Measurements from ENCODE around the gene CLIP3. TPM values are rescaled to one million over a fixed set of nuclear protein-coding genes. Genes with fewer than 3 reads are reported as not detected.

CLIP3 gene
- total and polyA plus RNA-seq, 9 of the 15 experiments (the other 6 are each of a cell fraction or from before 2014, with no cell fraction given), result 0.01 to 0.50 (median 0.15) TPM; not detected in 1

DNA sequence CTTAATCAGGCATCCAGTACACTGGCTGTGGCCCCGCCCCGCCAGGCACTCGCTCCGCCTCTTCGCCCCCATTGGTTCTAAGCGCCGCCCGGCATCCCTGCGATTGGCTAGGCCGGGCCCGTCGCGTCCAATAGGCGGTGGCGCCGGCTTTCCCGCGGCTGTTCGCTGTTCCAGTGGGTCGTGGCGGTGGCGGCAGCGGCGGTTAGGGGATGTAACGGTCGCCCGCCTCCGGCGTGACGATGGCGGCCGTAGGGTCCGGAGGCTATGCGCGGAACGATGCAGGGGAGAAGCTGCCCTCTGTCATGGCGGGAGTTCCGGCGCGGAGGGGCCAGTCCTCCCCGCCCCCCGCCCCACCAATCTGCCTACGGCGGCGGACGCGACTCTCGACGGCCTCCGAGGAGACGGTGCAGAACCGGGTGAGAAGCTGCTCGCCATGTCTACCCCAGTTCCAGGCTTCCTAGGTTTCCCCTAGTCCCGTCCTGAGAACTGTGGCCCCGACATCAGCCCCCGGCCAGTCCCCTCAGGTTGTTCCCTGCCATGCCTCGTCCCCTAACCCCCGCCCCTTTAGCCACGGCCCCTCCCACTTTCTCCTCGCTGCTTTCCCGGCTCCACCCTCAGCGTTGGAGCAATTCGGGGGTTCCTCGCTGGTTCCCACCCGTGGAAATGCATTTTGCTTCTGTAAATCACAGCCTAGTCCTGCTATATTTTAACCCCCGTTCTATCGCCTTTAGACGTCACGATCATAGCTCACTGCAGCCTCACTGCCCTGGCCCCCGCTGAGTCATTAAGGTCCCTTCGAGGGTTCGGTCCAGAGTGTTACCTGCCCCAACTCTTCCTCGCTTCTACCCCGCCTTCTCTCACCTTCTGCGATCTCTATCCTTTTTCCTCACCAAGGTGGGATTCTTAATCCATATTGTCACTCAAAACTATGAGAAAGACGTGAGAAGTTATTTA, 22.3 kb upstream of the CLIP3 start, which contains the start of gene WDR62 (continued):
- TF ChIP-seq, protein P1, sequence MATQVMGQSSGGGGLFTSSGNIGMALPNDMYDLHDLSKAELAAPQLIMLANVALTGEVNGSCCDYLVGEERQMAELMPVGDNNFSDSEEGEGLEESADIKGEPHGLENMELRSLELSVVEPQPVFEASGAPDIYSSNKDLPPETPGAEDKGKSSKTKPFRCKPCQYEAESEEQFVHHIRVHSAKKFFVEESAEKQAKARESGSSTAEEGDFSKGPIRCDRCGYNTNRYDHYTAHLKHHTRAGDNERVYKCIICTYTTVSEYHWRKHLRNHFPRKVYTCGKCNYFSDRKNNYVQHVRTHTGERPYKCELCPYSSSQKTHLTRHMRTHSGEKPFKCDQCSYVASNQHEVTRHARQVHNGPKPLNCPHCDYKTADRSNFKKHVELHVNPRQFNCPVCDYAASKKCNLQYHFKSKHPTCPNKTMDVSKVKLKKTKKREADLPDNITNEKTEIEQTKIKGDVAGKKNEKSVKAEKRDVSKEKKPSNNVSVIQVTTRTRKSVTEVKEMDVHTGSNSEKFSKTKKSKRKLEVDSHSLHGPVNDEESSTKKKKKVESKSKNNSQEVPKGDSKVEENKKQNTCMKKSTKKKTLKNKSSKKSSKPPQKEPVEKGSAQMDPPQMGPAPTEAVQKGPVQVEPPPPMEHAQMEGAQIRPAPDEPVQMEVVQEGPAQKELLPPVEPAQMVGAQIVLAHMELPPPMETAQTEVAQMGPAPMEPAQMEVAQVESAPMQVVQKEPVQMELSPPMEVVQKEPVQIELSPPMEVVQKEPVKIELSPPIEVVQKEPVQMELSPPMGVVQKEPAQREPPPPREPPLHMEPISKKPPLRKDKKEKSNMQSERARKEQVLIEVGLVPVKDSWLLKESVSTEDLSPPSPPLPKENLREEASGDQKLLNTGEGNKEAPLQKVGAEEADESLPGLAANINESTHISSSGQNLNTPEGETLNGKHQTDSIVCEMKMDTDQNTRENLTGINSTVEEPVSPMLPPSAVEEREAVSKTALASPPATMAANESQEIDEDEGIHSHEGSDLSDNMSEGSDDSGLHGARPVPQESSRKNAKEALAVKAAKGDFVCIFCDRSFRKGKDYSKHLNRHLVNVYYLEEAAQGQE (IDR thresholded peaks at IDR 0.05; ENCODE audit: borderline replicate concordance), result no peak
- TF ChIP-seq, protein P1 (CRISPR knock-in tag; IDR thresholded peaks at IDR 0.05; ENCODE audit: low read depth), result peak; percentile 41; the same call in 1 of the 2 replicates
- TF ChIP-seq PML (IDR thresholded peaks at IDR 0.05; ENCODE audit: low read length) (no peak), LCOR (CRISPR knock-in tag; IDR thresholded peaks at IDR 0.05) (no peak), ASH1L (IDR thresholded peaks at IDR 0.05; ENCODE audit: borderline replicate concordance, low read depth, partially characterized antibody) (peak; percentile 90), SLC30A9 (CRISPR knock-in tag; IDR thresholded peaks at IDR 0.05) (no peak), MTF1 (CRISPR knock-in tag; IDR thresholded peaks at IDR 0.05; ENCODE audit: borderline replicate concordance) (no peak), HNRNPUL1 (IDR thresholded peaks at IDR 0.05; ENCODE audit: low read length) (no peak), GATA2 (CRISPR knock-in tag; IDR thresholded peaks at IDR 0.05) (no peak), ZSCAN32 (CRISPR knock-in tag; IDR thresholded peaks at IDR 0.05) (no peak), ZNF274 (IDR thresholded peaks at IDR 0.05; ENCODE audit: borderline replicate concordance, low read depth, low read length) (no peak), CSDE1 (IDR thresholded peaks at IDR 0.05) (no peak), ZNF75A (CRISPR knock-in tag; IDR thresholded peaks at IDR 0.05) (no peak)
- TF ChIP-seq, protein P2, sequence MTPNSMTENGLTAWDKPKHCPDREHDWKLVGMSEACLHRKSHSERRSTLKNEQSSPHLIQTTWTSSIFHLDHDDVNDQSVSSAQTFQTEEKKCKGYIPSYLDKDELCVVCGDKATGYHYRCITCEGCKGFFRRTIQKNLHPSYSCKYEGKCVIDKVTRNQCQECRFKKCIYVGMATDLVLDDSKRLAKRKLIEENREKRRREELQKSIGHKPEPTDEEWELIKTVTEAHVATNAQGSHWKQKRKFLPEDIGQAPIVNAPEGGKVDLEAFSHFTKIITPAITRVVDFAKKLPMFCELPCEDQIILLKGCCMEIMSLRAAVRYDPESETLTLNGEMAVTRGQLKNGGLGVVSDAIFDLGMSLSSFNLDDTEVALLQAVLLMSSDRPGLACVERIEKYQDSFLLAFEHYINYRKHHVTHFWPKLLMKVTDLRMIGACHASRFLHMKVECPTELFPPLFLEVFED (CRISPR knock-in tag; conservative IDR thresholded peaks at IDR 0.05), result no peak
- TF ChIP-seq, protein P3, sequence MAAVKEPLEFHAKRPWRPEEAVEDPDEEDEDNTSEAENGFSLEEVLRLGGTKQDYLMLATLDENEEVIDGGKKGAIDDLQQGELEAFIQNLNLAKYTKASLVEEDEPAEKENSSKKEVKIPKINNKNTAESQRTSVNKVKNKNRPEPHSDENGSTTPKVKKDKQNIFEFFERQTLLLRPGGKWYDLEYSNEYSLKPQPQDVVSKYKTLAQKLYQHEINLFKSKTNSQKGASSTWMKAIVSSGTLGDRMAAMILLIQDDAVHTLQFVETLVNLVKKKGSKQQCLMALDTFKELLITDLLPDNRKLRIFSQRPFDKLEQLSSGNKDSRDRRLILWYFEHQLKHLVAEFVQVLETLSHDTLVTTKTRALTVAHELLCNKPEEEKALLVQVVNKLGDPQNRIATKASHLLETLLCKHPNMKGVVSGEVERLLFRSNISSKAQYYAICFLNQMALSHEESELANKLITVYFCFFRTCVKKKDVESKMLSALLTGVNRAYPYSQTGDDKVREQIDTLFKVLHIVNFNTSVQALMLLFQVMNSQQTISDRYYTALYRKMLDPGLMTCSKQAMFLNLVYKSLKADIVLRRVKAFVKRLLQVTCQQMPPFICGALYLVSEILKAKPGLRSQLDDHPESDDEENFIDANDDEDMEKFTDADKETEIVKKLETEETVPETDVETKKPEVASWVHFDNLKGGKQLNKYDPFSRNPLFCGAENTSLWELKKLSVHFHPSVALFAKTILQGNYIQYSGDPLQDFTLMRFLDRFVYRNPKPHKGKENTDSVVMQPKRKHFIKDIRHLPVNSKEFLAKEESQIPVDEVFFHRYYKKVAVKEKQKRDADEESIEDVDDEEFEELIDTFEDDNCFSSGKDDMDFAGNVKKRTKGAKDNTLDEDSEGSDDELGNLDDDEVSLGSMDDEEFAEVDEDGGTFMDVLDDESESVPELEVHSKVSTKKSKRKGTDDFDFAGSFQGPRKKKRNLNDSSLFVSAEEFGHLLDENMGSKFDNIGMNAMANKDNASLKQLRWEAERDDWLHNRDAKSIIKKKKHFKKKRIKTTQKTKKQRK (IDR thresholded peaks at IDR 0.05; ENCODE audit: borderline replicate concordance, low read depth, low read length), result no peak

Measured in K562 (cell line).